Measurements from ENCODE around the gene ASAH2B.
"Not testable (repeated sequence)": the region's sequence is repeated elsewhere in the genome, so short reads cannot be mapped to it uniquely, and the experiment has no call there.

DNA sequence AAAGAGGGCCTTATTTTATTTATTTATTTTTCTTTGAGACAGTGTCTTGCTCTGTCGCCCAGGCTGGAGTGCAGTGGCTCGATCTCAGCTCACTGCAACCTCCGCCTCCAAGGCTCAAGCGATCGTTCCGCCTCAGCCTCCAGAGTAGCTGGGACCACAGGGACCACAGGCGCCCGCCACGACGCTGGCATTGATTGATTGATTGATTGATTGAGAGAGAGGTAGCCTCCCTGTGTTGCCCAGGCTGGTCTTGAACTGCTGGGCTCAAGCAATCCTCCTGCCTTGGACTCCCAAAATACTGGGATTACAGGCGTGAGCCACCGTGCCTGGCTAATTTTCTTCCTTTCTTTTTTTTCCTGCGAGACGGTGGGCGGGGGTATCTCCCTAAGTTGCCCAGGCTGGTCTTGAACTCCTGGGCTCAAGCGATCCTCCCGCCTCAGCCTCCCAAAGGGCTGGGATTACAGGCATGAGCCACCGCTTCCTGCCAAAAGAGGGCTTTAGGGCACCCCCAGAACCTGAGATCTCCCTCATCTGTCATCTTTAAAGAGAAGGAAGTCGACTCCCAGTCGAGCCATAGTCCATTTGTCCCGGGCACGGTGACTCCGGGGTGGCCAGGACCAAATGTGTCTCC is 634 bp upstream of the ASAH2B start:
- not testable (repeated sequence) for TF ChIP-seq CTCF (CRISPR knock-in tag; IDR thresholded peaks at IDR 0.05); SUZ12 (IDR thresholded peaks at IDR 0.05; ENCODE audit: low read depth, low read length); ZNF383 (CRISPR knock-in tag; IDR thresholded peaks at IDR 0.05; ENCODE audit: borderline replicate concordance); MYC (CRISPR knock-in tag; IDR thresholded peaks at IDR 0.05; ENCODE audit: borderline replicate concordance); MIER3 (CRISPR knock-in tag; IDR thresholded peaks at IDR 0.05; ENCODE audit: borderline replicate concordance); AFF4 (CRISPR knock-in tag; IDR thresholded peaks at IDR 0.05); ZSCAN20 (CRISPR knock-in tag; IDR thresholded peaks at IDR 0.05; ENCODE audit: borderline replicate concordance)

All from HepG2 (cell line).